ENCODE measurements around the gene COX14. TPM values are rescaled to one million over a fixed set of nuclear protein-coding genes. Genes with fewer than 3 reads are reported as not detected.

The COX14 gene
- total RNA-seq, 4 donors from 2014 or later: 29.4 to 45.5 (median 34.6) TPM

DNA sequence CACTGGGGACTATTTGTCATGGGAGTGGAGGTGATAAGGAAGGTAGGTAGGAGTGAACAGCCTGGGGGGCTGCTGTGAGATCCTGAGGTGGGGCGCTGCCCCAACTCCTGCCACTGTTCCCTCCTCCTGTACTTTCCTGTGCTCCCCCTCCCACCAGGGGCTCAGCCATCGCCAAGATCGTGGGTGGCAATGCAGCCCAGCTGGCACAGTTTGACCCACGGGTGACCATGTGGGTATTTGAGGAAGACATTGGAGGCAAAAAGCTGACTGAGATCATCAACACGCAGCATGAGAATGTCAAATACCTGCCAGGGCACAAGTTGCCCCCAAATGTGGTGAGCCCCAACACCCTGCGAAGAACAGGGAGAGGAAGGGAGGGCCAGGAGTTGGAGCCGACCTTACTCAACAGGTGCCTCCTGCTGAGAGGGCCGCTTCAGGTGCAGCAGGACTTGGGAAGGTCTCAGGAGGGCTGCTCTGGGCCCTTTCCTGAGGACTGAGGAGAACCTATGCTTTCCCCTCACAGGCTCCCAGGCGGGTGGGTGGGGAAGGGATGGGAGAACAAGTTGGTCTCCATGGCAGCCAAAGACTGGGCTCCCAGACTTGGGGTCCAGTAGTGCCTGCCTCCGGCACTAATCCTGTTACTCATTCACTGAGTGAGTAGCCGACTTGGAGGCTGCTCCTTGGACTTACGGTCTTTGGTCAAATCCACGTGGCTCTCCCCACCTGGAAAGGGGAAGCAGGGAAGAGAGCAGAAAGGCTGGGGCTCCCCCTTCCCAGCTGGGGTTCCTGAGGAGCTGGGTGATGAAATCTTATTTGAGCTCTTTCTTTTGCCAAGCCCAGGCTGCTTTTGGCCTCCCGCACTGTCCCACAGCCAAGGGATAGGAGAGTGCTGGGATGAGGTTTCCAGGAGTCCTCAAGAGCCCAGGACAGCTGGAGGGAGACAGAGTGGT is 7.3 kb upstream of the COX14 start:
- Histone ChIP-seq H3K4me3 (no peak overlapping the region), H3K27ac (no peak overlapping the region), H3K27me3 (no peaks in the 10 kb centered on the region), H3K9me3 (no peaks in the 10 kb centered on the region), H3K36me3 (peaks cover 12% of the 10 kb centered on the region), H3K4me1 (peaks cover 25% of the 10 kb centered on the region)
- 80% methylated on average over 14 of the region's 14 CpGs for WGBS
- no peak for DNase-seq (ENCODE audit: low spot score in 2 of 2)
- no peak for TF ChIP-seq EP300 (IDR thresholded peaks at IDR 0.05)
- TF ChIP-seq POLR2A (IDR thresholded peaks at IDR 0.05): no peak
- TF ChIP-seq POLR2AphosphoS5 (IDR thresholded peaks at IDR 0.05): no peak
- TF ChIP-seq, protein P1, sequence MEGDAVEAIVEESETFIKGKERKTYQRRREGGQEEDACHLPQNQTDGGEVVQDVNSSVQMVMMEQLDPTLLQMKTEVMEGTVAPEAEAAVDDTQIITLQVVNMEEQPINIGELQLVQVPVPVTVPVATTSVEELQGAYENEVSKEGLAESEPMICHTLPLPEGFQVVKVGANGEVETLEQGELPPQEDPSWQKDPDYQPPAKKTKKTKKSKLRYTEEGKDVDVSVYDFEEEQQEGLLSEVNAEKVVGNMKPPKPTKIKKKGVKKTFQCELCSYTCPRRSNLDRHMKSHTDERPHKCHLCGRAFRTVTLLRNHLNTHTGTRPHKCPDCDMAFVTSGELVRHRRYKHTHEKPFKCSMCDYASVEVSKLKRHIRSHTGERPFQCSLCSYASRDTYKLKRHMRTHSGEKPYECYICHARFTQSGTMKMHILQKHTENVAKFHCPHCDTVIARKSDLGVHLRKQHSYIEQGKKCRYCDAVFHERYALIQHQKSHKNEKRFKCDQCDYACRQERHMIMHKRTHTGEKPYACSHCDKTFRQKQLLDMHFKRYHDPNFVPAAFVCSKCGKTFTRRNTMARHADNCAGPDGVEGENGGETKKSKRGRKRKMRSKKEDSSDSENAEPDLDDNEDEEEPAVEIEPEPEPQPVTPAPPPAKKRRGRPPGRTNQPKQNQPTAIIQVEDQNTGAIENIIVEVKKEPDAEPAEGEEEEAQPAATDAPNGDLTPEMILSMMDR (IDR thresholded peaks at IDR 0.05): no peak

DNA sequence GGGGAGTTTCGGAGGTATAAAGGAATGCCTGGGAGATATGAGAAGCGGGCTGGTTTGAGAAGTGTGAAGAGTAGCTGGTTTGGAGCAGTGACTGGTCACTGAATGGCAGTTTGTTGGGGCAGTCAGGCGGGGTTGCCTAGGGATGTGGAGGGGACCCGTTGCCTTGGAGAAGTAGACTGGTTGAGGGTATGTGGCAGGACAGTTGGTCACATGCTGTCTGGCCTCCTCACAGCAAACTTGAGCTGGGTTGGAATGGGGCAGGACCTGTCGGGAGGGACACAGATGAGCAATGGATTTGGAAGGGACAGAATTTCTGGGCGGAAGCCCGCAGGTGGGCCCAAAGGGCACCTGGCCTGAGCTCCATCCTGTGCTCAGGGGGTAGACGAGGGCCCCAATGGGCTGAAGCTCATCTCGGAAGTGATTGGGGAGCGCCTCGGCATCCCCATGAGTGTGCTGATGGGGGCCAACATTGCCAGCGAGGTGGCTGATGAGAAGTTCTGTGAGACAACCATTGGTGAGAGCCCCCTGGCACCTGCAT is 6.1 kb upstream of the COX14 start:
- Histone ChIP-seq H3K27ac (no peak overlapping the region), H3K27me3 (no peaks in the 10 kb centered on the region), H3K9me3 (no peaks in the 10 kb centered on the region), H3K36me3 (no peaks in the 10 kb centered on the region), H3K4me3 (no peak overlapping the region), H3K4me1 (peaks cover 34% of the 10 kb centered on the region)
- 96% methylated on average over 10 of the region's 12 CpGs for WGBS
- no peak for DNase-seq (ENCODE audit: low spot score in 2 of 2)
- TF ChIP-seq, protein P1 (IDR thresholded peaks at IDR 0.05): no peak
- no peak for TF ChIP-seq POLR2AphosphoS5 (IDR thresholded peaks at IDR 0.05)
- TF ChIP-seq POLR2A (IDR thresholded peaks at IDR 0.05): no peak
- no peak for TF ChIP-seq EP300 (IDR thresholded peaks at IDR 0.05)

DNA sequence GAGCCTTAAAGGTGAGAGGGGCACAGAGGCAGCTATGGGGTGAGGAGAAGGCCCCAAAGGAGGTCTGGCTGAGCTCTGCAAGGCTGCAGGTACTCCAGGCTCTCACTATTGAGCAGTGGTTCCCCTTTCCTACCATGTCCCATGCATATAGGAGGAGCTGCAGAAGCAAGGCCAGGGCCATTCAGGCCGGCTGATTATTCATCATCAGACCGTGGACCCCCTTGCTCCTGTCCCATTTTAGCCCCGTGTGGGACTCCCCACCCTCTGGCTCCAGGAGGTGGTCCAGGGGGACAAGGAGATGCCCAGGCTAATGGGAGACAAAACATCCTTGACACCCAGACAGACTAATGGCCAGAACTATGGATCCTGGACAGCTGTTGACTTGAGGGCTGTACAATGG is 5.1 kb upstream of the COX14 start:
- Histone ChIP-seq H3K36me3 (no peaks in the 10 kb centered on the region), H3K9me3 (no peaks in the 10 kb centered on the region), H3K27me3 (no peaks in the 10 kb centered on the region), H3K4me3 (no peak overlapping the region), H3K4me1 (peaks cover 39% of the 10 kb centered on the region), H3K27ac (no peak overlapping the region)
- TF ChIP-seq POLR2A (IDR thresholded peaks at IDR 0.05): no peak
- TF ChIP-seq, protein P1 (IDR thresholded peaks at IDR 0.05): no peak
- no peak for TF ChIP-seq POLR2AphosphoS5 (IDR thresholded peaks at IDR 0.05)
- WGBS: 80% methylated on average over 3 of the region's 3 CpGs
- DNase-seq (ENCODE audit: low spot score in 2 of 2): no peak

DNA sequence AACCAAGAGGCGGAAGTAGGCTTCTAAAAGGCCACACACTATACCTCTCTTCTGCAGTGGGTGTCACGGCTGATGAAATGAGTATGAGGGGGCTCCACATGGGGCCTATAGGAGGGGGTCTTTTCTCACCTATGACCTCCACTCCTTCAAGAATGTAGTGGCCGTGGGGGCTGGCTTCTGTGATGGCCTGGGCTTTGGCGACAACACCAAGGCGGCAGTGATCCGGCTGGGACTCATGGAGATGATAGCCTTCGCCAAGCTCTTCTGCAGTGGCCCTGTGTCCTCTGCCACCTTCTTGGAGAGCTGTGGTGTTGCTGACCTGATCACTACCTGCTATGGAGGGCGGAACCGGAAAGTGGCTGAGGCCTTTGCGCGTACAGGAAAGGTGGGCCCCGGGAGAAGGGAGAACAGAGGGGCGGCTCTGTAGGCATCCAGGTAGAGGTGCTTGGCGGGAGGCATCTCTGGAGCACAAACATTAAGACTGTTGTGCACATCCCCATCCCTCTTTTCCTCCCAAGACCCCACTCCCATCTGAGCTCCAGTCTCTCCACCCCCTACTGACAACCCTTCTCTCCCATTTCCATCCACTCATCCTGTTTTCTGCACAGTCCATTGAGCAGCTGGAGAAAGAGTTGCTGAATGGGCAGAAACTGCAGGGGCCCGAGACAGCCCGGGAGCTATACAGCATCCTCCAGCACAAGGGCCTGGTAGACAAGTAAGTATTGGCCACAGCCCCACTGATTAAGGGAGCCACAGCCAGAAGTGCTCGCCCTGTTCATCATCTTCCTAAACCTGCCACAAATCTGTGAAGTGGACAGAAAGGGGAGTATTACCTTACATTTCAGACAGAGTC is 4.4 kb upstream of the COX14 start:
- TF ChIP-seq EP300 (IDR thresholded peaks at IDR 0.05): no peak
- TF ChIP-seq, protein P1 (IDR thresholded peaks at IDR 0.05): no peak
- no peak for TF ChIP-seq POLR2A (IDR thresholded peaks at IDR 0.05)
- TF ChIP-seq POLR2AphosphoS5 (IDR thresholded peaks at IDR 0.05): no peak
- H3K4me1 ChIP-seq: peaks cover 39% of the 10 kb centered on the region
- H3K27ac ChIP-seq: no peak overlapping the region
- DNase-seq (ENCODE audit: low spot score in 2 of 2): no peak
- H3K9me3 ChIP-seq: no peaks in the 10 kb centered on the region
- WGBS: 96% methylated on average over 17 of the region's 17 CpGs
- no peaks in the 10 kb centered on the region for H3K27me3 ChIP-seq
- H3K4me3 ChIP-seq: no peak overlapping the region
- no peaks in the 10 kb centered on the region for H3K36me3 ChIP-seq

Measured in suprapubic skin (tissue), 4 donors.